Measurements from ENCODE around the gene PYCR2.

PYCR2 gene

GRCh38 chr1:225908013-225908640 lies 15.9 kb downstream of the PYCR2 start:
- TF ChIP-seq, protein P1, sequence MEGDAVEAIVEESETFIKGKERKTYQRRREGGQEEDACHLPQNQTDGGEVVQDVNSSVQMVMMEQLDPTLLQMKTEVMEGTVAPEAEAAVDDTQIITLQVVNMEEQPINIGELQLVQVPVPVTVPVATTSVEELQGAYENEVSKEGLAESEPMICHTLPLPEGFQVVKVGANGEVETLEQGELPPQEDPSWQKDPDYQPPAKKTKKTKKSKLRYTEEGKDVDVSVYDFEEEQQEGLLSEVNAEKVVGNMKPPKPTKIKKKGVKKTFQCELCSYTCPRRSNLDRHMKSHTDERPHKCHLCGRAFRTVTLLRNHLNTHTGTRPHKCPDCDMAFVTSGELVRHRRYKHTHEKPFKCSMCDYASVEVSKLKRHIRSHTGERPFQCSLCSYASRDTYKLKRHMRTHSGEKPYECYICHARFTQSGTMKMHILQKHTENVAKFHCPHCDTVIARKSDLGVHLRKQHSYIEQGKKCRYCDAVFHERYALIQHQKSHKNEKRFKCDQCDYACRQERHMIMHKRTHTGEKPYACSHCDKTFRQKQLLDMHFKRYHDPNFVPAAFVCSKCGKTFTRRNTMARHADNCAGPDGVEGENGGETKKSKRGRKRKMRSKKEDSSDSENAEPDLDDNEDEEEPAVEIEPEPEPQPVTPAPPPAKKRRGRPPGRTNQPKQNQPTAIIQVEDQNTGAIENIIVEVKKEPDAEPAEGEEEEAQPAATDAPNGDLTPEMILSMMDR (conservative IDR thresholded peaks at IDR 0.05; ENCODE audit: low read depth): no peak
- ChIA-PET CTCF (interaction anchor here (0.6 kb wide), 2 partner anchors 719 to 1174 kb away, joined by 4 read pairs; no protein-coding TSS in a partner anchor), POLR2A (ENCODE audit: low non-redundant PET) (no interaction called here)

DNA sequence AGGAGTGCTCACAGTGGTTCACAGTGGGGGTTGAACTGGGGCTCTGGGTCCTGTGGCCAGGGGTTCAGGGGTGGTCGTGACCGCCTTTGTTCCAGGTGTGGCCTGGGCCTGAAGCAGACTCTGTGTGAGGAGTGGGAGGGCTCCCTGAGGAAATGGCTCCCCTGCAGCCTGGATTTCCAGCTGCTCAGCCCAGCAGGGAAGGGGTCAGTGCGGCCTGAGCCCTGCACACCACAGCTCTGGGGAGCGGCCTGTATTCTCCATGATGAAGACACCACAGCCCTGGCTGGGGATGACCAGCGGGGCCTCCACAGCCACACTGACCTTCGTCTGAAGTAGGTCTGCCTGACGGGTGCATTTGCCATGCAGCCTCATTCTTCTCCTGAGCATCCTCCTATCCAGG lies 16.7 kb downstream of the PYCR2 start:
- CTCF ChIA-PET: no interaction called here
- DNase-seq (ENCODE audit: low spot score): no peak
- TF ChIP-seq, protein P1 (conservative IDR thresholded peaks at IDR 0.05; ENCODE audit: low read depth): no peak
- POLR2A ChIA-PET (ENCODE audit: low non-redundant PET): no interaction called here
- no peak overlapping the region for H3K27ac ChIP-seq

More at GRCh38 chr1:225908013-225908640, 15.9 kb downstream of the PYCR2 start:
- no peak overlapping the region for H3K27ac ChIP-seq
- DNase-seq (ENCODE audit: low spot score): no peak

- ChIA-PET CTCF (interaction anchor here (0.7 to 1.4 kb wide), 2 partner anchors 69 to 287 kb away, joined by 3 to 7 read pairs; no protein-coding TSS in a partner anchor), POLR2A (ENCODE audit: low non-redundant PET) (no interaction called here)
- TF ChIP-seq, protein P1 (conservative IDR thresholded peaks at IDR 0.05; ENCODE audit: low read depth): no peak
- H3K27ac ChIP-seq: no peak overlapping the region
- no peak for DNase-seq (ENCODE audit: low spot score)
These were observed 17.6 kb downstream of the PYCR2 start for GRCh38 chr1:225906467-225906866.

GRCh38 chr1:225903623-225904022 lies 20.4 kb downstream of the PYCR2 start:
- H3K27ac ChIP-seq: no peak overlapping the region
- no peak for DNase-seq (ENCODE audit: low spot score)
- ChIA-PET POLR2A (ENCODE audit: low non-redundant PET) (no interaction called here), CTCF (interaction anchor here (0.6 to 1.2 kb wide), 3 partner anchors 110 to 429 kb away, joined by 4 to 6 read pairs (median 4); no protein-coding TSS in a partner anchor)
- TF ChIP-seq, protein P1 (conservative IDR thresholded peaks at IDR 0.05; ENCODE audit: low read depth): no peak

DNA sequence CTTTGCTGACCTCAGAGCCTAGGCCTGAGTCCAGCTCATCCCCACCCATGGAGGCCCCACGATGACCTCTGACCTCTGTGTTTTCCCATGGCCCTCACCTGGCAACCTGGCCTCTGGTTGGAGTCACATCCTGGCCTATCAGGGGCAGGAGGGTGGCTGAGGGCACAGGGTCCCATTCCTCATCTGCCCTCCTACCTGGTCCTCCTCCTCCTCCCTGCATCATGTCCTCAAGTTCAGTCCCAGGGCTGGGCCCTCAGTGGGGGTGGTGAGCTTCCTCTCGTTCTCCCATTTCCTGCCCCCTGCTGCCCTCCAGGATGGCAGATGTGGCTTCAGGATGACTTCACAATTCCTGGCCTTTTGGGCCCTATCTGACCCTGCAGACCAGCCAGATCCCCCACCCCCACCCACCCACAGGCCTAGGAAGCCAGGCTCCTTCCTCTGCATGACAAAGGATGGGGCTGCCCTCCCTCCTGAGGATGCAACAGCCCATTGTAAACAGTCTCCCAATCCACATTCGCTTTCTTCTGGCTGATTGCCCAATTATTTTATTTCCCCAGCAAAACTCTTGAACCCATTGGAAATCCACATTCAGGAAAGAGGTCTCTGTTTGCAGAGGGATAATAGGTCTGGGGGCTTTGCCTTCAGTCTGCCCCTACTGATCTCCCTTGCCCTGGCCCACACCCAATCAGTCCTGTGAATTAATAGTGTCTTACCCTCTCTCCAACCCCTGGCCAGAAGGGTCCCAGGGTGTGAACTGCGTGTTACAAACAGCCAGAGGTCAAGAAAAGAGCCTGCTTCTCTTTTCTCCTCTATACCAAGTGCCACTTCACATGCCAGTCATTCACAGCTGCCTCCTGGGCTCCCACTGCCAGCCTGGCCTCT lies 24.8 kb downstream of the PYCR2 start:
- DNase-seq (ENCODE audit: low spot score): no peak

More for the DNA sequence above, 24.8 kb downstream of the PYCR2 start:
- CTCF ChIA-PET: interaction anchor here (0.6 kb wide), 1 partner anchor 16 kb away, joined by 3 read pairs; no protein-coding TSS in a partner anchor
- TF ChIP-seq, protein P1 (conservative IDR thresholded peaks at IDR 0.05; ENCODE audit: low read depth): no peak
- H3K27ac ChIP-seq: no peak overlapping the region
- POLR2A ChIA-PET (ENCODE audit: low non-redundant PET): no interaction called here
